Measurements from ENCODE around the gene SH3RF3. TPM values are rescaled to one million over a fixed set of nuclear protein-coding genes. Genes with fewer than 3 reads are reported as not detected.

SH3RF3 gene
- total RNA-seq, 1 experiment from 2014 or later, result 4.9 TPM

GRCh38 chr2:109427661-109428091 lies 298.7 kb downstream of the SH3RF3 start:
- ATAC-seq (no peak), DNase-seq (ENCODE audit: low read depth, low spot score) (no peak)
- H3K4me3 ChIP-seq (ENCODE audit: low read depth in 2 of 2, low read length in 2 of 2), result no peak overlapping the region
- intact Hi-C loops (cut with micrococcal nuclease; ENCODE audit: unreplicated experiment) (no loop called here), in situ Hi-C loops (cut with HindIII; ENCODE audit: low pct_unique_long_range_greater_than_20kb, low sequenced_read_pairs) (no loop called here)
- ChIA-PET CTCF (no interaction called here), POLR2A (no interaction called here)
- no peak for TF ChIP-seq SIN3A (IDR thresholded peaks at IDR 0.05; ENCODE audit: borderline replicate concordance, insufficient read depth, low read depth, low read length)
- TF ChIP-seq CTCF (IDR thresholded peaks at IDR 0.05), result no peak
- no peak for TF ChIP-seq POLR2AphosphoS5 (IDR thresholded peaks at IDR 0.05; ENCODE audit: low read depth, low read length)
- no peak for TF ChIP-seq TCF7L2 (IDR thresholded peaks at IDR 0.05; ENCODE audit: low read depth, low read length)
- TF ChIP-seq, protein P1, sequence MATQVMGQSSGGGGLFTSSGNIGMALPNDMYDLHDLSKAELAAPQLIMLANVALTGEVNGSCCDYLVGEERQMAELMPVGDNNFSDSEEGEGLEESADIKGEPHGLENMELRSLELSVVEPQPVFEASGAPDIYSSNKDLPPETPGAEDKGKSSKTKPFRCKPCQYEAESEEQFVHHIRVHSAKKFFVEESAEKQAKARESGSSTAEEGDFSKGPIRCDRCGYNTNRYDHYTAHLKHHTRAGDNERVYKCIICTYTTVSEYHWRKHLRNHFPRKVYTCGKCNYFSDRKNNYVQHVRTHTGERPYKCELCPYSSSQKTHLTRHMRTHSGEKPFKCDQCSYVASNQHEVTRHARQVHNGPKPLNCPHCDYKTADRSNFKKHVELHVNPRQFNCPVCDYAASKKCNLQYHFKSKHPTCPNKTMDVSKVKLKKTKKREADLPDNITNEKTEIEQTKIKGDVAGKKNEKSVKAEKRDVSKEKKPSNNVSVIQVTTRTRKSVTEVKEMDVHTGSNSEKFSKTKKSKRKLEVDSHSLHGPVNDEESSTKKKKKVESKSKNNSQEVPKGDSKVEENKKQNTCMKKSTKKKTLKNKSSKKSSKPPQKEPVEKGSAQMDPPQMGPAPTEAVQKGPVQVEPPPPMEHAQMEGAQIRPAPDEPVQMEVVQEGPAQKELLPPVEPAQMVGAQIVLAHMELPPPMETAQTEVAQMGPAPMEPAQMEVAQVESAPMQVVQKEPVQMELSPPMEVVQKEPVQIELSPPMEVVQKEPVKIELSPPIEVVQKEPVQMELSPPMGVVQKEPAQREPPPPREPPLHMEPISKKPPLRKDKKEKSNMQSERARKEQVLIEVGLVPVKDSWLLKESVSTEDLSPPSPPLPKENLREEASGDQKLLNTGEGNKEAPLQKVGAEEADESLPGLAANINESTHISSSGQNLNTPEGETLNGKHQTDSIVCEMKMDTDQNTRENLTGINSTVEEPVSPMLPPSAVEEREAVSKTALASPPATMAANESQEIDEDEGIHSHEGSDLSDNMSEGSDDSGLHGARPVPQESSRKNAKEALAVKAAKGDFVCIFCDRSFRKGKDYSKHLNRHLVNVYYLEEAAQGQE (IDR thresholded peaks at IDR 0.05; ENCODE audit: insufficient read depth in 1 of 2, low read depth in 2 of 2, low read length in 1 of 2), result no peak
- BruUV-seq (replicated peaks), result no TSS peak
- H3K27me3 ChIP-seq (ENCODE audit: control insufficient read depth, insufficient read depth, low read length), result no peaks in the 10 kb centered on the region
- no peaks in the 10 kb centered on the region for H3K9me3 ChIP-seq (ENCODE audit: control insufficient read depth, insufficient read depth, low read depth, low read length)
- H3K4me1 ChIP-seq (ENCODE audit: control insufficient read depth, insufficient read depth, low read length), result no peaks in the 10 kb centered on the region
- H3K36me3 ChIP-seq (ENCODE audit: control insufficient read depth, insufficient read depth, low read length), result no peaks in the 10 kb centered on the region
- H3K27ac ChIP-seq (ENCODE audit: low read length), result no peak overlapping the region

DNA sequence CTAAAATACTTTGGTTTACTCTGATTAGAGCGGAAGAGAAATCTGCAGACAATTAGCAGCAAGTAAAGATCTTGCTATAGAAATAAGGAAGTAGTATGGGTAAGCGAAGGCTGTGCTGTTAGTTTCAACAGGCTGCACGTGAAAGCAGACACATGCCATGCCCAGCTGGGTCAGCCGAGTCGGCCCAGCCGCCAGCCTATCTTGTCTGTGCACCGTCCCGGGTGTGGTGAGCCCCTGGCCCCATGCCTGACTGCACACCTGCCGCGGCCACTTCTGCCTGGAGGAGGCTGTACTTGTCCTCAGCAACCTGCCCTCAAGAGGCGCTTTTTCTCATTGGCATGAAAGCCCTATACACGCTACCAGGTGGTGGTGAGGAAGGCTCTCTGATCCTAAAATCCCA lies 299.3 kb downstream of the SH3RF3 start:
- H3K27ac ChIP-seq (ENCODE audit: low read length), result no peak overlapping the region
- no peaks in the 10 kb centered on the region for H3K4me1 ChIP-seq (ENCODE audit: control insufficient read depth, insufficient read depth, low read length)
- DNase-seq (ENCODE audit: low read depth, low spot score), result no peak
- CTCF ChIA-PET, result no interaction called here
- no peaks in the 10 kb centered on the region for H3K27me3 ChIP-seq (ENCODE audit: control insufficient read depth, insufficient read depth, low read length)
- POLR2A ChIA-PET, result no interaction called here
- in situ Hi-C loops (cut with HindIII; ENCODE audit: low pct_unique_long_range_greater_than_20kb, low sequenced_read_pairs) (no loop called here), intact Hi-C loops (cut with micrococcal nuclease; ENCODE audit: unreplicated experiment) (no loop called here)
- no peak for TF ChIP-seq TCF7L2 (IDR thresholded peaks at IDR 0.05; ENCODE audit: low read depth, low read length)
- no peak for TF ChIP-seq CTCF (IDR thresholded peaks at IDR 0.05)
- TF ChIP-seq, protein P1 (IDR thresholded peaks at IDR 0.05; ENCODE audit: insufficient read depth in 1 of 2, low read depth in 2 of 2, low read length in 1 of 2), result no peak
- TF ChIP-seq SIN3A (IDR thresholded peaks at IDR 0.05; ENCODE audit: borderline replicate concordance, insufficient read depth, low read depth, low read length), result no peak
- no peak for TF ChIP-seq POLR2AphosphoS5 (IDR thresholded peaks at IDR 0.05; ENCODE audit: low read depth, low read length)
- H3K4me3 ChIP-seq (ENCODE audit: low read depth in 2 of 2, low read length in 2 of 2), result no peak overlapping the region
- no peaks in the 10 kb centered on the region for H3K36me3 ChIP-seq (ENCODE audit: control insufficient read depth, insufficient read depth, low read length)
- H3K9me3 ChIP-seq (ENCODE audit: control insufficient read depth, insufficient read depth, low read depth, low read length), result no peaks in the 10 kb centered on the region
- ATAC-seq, result no peak
- BruUV-seq (replicated peaks), result no TSS peak

All from Panc1 (cell line).